HUES6 (cell line): ENCODE results near the gene CLIC1.

Experiments
- H3K27ac ChIP-seq: 2 replicates; pipeline ENCODE4 v1.7.0; 2013; ENCODE audit warnings: low read depth, mild to moderate bottlenecking, low read length, inconsistent platforms
- H3K27me3 ChIP-seq: 2 replicates; pipeline ENCODE4 v1.6.1; 2013; ENCODE audit warnings: low read length; ENCODE audit not compliant: control insufficient read depth, insufficient read depth
- H3K36me3 ChIP-seq: 2 replicates; pipeline ENCODE4 v1.6.1; 2013; ENCODE audit warnings: low read length; ENCODE audit not compliant: control insufficient read depth, insufficient read depth
- H3K4me1 ChIP-seq: 2 replicates; pipeline ENCODE4 v1.6.1; 2013; ENCODE audit warnings: low read length; ENCODE audit not compliant: control insufficient read depth, insufficient read depth
- H3K4me3 ChIP-seq: 2 replicates; pipeline ENCODE4 v1.5.1; 2013; ENCODE audit warnings: low read depth, low read length
- H3K9ac ChIP-seq: one replicate; pipeline ENCODE4 v1.6.1; 2013; ENCODE audit warnings: mild to moderate bottlenecking, low read length
- H3K9me3 ChIP-seq: 2 replicates; pipeline ENCODE4 v1.6.1; 2013; ENCODE audit warnings: low read depth, low read length; ENCODE audit not compliant: control insufficient read depth, insufficient read depth

CLIC1 gene

DNA sequence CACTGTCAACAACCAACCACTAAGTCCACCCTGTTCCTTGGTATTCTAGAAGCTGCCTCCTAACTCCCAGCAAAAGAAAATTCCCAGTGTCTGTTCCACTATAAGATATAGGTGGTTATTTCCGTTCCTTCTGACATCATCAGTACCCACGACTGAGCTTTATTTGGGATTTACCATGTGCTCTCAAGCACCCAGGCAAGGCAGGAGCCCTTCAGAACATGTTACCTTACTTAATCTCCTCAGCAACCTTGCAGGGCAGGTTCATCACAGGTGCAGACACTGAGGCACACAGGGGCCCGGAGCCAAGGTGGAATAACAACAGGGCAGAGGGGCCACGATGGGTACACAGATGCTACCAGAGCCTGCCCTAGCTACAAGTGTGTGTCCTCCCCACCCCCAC, 44.0 kb downstream of the CLIC1 start:
- H3K36me3 ChIP-seq, result peaks cover 72% of the 10 kb centered on the region
- no peak overlapping the region for H3K4me3 ChIP-seq
- no peaks in the 10 kb centered on the region for H3K9me3 ChIP-seq
- no peak overlapping the region for H3K27ac ChIP-seq
- no peaks in the 10 kb centered on the region for H3K27me3 ChIP-seq
- peaks cover 7% of the 10 kb centered on the region; the same call in 1 of the 2 replicates for H3K4me1 ChIP-seq
- no peak overlapping the region for H3K9ac ChIP-seq

DNA sequence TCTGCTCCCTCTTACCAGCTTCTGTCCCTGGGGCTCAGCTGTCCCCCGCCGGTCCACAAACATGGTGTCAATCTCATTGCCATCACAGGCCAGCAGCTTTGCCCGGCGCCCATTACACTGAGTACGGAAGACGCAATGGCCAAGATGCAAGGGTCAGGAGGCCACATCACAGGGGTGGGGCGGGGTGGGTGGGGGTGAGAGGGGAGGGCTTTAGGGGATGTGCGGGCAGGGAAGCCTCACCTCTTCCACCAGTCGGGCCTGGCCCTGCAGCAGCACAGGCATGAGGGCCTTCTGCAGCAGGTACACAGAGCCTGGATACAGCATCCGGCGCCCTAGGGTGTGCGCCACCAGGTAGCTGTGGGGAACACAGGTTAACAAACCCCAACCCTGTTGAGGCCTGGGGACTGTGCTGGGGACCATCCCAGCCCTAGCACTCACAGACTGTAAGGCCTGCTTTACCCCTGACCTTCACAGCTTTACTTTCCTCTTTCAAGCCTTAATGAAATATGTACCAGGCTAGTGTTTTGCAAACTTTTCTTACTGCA, 44.7 kb downstream of the CLIC1 start:
- no peaks in the 10 kb centered on the region for H3K27me3 ChIP-seq
- no peak overlapping the region for H3K27ac ChIP-seq
- H3K9ac ChIP-seq, result no peak overlapping the region
- no peak overlapping the region for H3K4me3 ChIP-seq
- H3K9me3 ChIP-seq, result no peaks in the 10 kb centered on the region
- peaks cover 72% of the 10 kb centered on the region for H3K36me3 ChIP-seq
- H3K4me1 ChIP-seq, result peaks cover 7% of the 10 kb centered on the region; the same call in 1 of the 2 replicates

DNA sequence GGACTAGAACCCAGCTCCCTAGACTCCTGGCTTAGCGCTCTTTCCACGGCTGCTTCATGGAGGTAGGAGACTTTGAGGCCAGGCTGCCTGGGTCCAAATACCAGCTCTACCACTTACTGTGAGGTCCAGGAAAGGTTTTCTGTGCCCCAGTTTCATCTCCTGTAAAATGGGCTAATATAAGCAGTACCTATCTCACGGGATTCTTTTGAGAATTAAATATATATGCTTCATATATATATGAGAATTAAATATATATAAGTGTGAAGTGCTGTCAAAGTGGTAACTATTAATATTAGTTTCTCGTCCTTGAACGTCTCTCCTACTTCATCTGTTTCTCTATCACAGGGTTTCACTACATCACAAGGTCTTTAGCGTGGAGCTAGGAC, 45.3 kb downstream of the CLIC1 start:
- no peak overlapping the region for H3K27ac ChIP-seq
- H3K4me1 ChIP-seq, result peaks cover 7% of the 10 kb centered on the region; the same call in 1 of the 2 replicates
- no peaks in the 10 kb centered on the region for H3K9me3 ChIP-seq
- no peak overlapping the region for H3K4me3 ChIP-seq
- peaks cover 76% of the 10 kb centered on the region for H3K36me3 ChIP-seq
- H3K9ac ChIP-seq, result no peak overlapping the region
- no peaks in the 10 kb centered on the region for H3K27me3 ChIP-seq

DNA sequence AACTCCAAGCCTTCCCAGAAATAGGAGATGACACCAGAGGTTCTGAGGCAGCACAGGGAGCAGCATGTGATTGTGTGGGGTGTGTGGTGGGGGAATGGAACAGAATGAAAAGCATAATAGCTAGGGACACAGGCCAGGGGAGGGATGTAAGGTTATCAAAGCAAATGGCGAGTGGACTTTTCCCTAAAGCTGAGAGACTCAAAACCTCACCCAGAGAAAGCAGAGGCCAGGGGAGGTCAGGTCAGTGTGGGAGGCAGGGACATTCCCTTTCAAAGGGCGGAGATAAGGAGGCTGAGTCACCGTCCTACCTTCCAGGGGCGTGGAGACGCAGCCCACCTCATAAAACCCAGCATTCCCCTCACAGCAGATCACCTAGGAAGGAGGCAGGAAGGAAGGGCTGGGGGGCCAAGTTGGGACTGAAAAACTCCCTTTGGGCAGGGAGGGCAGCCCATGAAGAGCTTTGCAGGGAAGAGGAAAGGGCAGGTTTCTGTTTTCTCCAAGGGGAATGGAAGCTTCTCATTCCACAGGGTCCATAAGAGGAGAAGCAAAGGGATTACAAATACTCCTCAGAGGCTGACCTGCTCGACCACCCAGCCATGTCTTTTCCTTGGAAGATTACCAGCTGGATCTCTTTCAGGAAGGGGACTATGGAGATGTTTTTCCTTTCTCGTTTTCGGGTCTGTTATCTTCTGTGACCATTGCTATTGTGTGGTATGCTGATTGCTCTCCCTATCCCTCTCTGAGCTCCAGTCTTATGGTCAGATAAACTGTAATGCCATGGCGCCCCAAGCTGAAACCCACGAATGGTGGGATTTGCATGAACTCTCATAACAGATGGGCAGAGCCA, 45.9 kb downstream of the CLIC1 start:
- Histone ChIP-seq H3K9me3 (no peaks in the 10 kb centered on the region), H3K27ac (no peak overlapping the region), H3K4me1 (peaks cover 7% of the 10 kb centered on the region; the same call in 1 of the 2 replicates), H3K36me3 (peaks cover 76% of the 10 kb centered on the region), H3K9ac (no peak overlapping the region), H3K4me3 (no peak overlapping the region; the same call in 1 of the 2 replicates), H3K27me3 (no peaks in the 10 kb centered on the region)

GRCh38 chr6:31689249-31690110, 46.9 kb downstream of the CLIC1 start:
- H3K4me3 ChIP-seq, result no peak overlapping the region
- H3K9me3 ChIP-seq, result no peaks in the 10 kb centered on the region
- no peak overlapping the region for H3K9ac ChIP-seq
- H3K4me1 ChIP-seq, result peaks cover 7% of the 10 kb centered on the region; the same call in 1 of the 2 replicates
- H3K27me3 ChIP-seq, result no peaks in the 10 kb centered on the region
- peaks cover 69% of the 10 kb centered on the region for H3K36me3 ChIP-seq
- no peak overlapping the region for H3K27ac ChIP-seq

DNA sequence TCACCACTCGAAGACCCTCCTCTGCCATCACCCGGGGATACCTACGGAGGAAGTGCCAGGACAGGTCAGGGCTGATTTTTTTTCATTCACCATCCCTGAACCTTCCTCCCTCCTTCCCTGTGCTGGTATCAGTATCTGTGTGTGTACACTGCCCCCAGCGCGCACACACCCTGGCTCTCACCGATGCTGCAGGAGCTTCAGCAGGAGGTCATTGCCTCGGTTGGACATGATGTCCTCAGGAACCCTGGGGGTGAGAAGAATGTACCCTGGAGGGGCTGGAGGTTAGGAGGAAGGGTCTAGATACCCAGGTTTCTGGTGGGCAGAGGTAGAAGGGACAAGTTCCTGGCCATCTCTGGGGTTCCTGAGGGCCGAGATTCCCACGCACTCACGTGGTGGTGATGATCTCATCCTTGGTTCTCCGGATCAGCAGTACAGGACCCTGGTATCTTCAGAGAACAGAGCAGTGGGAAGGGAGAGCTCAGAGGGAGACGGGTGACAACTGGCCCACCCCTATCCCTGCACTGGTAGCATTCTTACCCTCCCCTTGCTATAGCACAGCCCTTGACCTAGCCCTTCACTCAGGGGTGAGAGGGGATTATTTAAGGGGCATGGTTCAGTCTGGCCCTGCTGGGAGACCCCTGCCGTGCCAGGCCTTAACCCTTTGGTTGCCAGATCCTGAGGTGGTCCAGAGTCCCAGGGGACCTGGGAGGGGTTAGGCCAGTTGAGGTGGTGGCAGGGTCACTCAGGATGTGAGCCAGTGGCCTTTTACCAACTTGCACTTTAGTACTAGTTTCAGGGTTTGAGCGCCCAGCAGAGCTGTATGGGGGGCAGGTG, 48.3 kb downstream of the CLIC1 start:
- Histone ChIP-seq H3K9me3 (no peaks in the 10 kb centered on the region), H3K27ac (no peak overlapping the region), H3K27me3 (no peaks in the 10 kb centered on the region), H3K4me1 (peaks cover 12% of the 10 kb centered on the region), H3K4me3 (no peak overlapping the region), H3K9ac (no peak overlapping the region), H3K36me3 (peaks cover 60% of the 10 kb centered on the region)

GRCh38 chr6:31687321-31687720, 49.0 kb downstream of the CLIC1 start:
- Histone ChIP-seq H3K4me1 (peaks cover 12% of the 10 kb centered on the region), H3K27me3 (peaks cover 1% of the 10 kb centered on the region; the same call in 1 of the 2 replicates), H3K9me3 (no peaks in the 10 kb centered on the region), H3K27ac (no peak overlapping the region), H3K9ac (no peak overlapping the region), H3K4me3 (no peak overlapping the region), H3K36me3 (peaks cover 54% of the 10 kb centered on the region)

- no peak overlapping the region for H3K27ac ChIP-seq
- H3K4me3 ChIP-seq, result no peak overlapping the region
- peaks cover 10% of the 10 kb centered on the region for H3K27me3 ChIP-seq
- H3K9ac ChIP-seq, result no peak overlapping the region
- peaks cover 48% of the 10 kb centered on the region for H3K36me3 ChIP-seq
- H3K4me1 ChIP-seq, result peaks cover 12% of the 10 kb centered on the region
- H3K9me3 ChIP-seq, result no peaks in the 10 kb centered on the region
Observed at GRCh38 chr6:31686483-31686882, 49.8 kb downstream of the CLIC1 start.

GRCh38 chr6:31683591-31683990, 52.7 kb downstream of the CLIC1 start:
- peak overlapping the region; percentile 56 for H3K4me3 ChIP-seq
- H3K36me3 ChIP-seq, result peaks cover 25% of the 10 kb centered on the region
- H3K9ac ChIP-seq, result no peak overlapping the region
- H3K9me3 ChIP-seq, result no peaks in the 10 kb centered on the region
- H3K27ac ChIP-seq, result no peak overlapping the region
- H3K27me3 ChIP-seq, result peaks cover 17% of the 10 kb centered on the region
- H3K4me1 ChIP-seq, result peaks cover 8% of the 10 kb centered on the region

- H3K4me1 ChIP-seq, result peaks cover 8% of the 10 kb centered on the region
- H3K27me3 ChIP-seq, result peaks cover 17% of the 10 kb centered on the region
- H3K36me3 ChIP-seq, result peaks cover 1% of the 10 kb centered on the region
- H3K9me3 ChIP-seq, result no peaks in the 10 kb centered on the region
- peak overlapping the region; percentile 60 for H3K4me3 ChIP-seq
- peak overlapping the region; percentile 28 for H3K9ac ChIP-seq
- H3K27ac ChIP-seq, result no peak overlapping the region
Observed at GRCh38 chr6:31681135-31681671, 55.1 kb downstream of the CLIC1 start.
